GM23248 (cell line): ENCODE results near the gene BEX4.

ENCODE experiments used
- EZH2 ChIP-seq: fragments of 200-600 bp; sonication (generic); IDR thresholded peaks from 2 replicates; pipeline ENCODE4 v1.6.1; 2018; ENCODE audit warnings: antibody characterized with exemption, mild to moderate bottlenecking; ENCODE audit not compliant: insufficient read depth, poor library complexity, severe bottlenecking
- EZH2phosphoT487 ChIP-seq: fragments of 200-600 bp; sonication (generic); IDR thresholded peaks from 2 replicates; pipeline ENCODE4 v1.6.1; 2018; ENCODE audit warnings: antibody characterized with exemption, moderate library complexity, mild to moderate bottlenecking, low read depth; ENCODE audit not compliant: insufficient read depth

DNA sequence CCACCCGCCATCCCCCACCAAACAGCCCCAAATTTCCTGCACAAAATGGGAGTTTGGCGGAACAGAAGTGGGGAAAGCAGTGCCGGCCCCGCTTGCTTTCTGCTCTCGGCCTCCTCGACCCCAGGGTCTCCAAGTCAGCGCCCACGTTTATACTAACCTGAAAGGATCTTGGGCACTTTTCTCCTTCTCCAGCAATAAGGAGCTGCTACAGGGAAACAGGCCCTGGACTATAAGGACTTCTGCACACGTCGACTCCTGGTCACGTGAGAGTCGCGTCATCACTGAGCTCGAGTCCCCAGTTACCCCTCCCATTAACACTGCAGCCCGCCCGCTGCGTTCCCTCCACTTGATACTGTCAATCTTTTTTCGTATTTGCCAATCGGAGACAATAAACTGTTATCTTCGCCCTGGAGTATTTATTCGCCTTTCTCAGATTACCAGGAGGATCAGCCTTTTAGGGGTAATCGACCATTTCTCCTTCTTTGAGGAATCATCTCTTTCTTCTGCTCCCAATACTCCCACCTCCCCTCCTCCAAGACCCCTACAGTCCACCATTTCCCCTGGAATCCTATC, 40.1 kb downstream of the BEX4 start, which contains the start of gene TCEAL8:
- TF ChIP-seq EZH2 (no peak), EZH2phosphoT487 (no peak)
